Measurements from ENCODE around the gene ASAP2. TPM values are rescaled to one million over a fixed set of nuclear protein-coding genes. Genes with fewer than 3 reads are reported as not detected.
A peak's percentile ranks its signal among the peaks of the same experiment; 100 is the strongest.

Gene ASAP2
- total RNA-seq, 1 experiment from 2014 or later, result 14.3 TPM

GRCh38 chr2:9204939-9205338 lies 1.7 kb upstream of the ASAP2 start (continued):
- TF ChIP-seq CTCF (IDR thresholded peaks at IDR 0.05) (no peak), MAX (CRISPR knock-in tag; IDR thresholded peaks at IDR 0.05) (no peak)

GRCh38 chr2:9205486-9205885 lies 1.1 kb upstream of the ASAP2 start:
- TF ChIP-seq GABPB1 (CRISPR knock-in tag; IDR thresholded peaks at IDR 0.05) (0 out of 2 replicates have a peak, but pooled peaks have one; percentile 9), ZNF281 (CRISPR knock-in tag; IDR thresholded peaks at IDR 0.05) (no peak)
- no peak overlapping the region for H3K27ac Mint-ChIP-seq
- DNase-seq (ENCODE audit: low spot score), result no peak
- ChIA-PET CTCF (interaction anchor here (0.6 to 4.7 kb wide), 11 partner anchors 11 to 218 kb away, joined by 3 to 22 read pairs (median 3); partner anchors contain the start of genes CPSF3 and ITGB1BP1), POLR2A (no interaction called here)
- no peaks in the 10 kb centered on the region for H3K9me3 Mint-ChIP-seq
- peaks cover 3% of the 10 kb centered on the region; the same call in 1 of the 2 replicates for H3K36me3 Mint-ChIP-seq
- H3K4me1 Mint-ChIP-seq, result peaks cover 31% of the 10 kb centered on the region
- ATAC-seq, result no peak
- peak overlapping the region; percentile 79 for H3K4me3 Mint-ChIP-seq
- peaks cover 26% of the 10 kb centered on the region for H3K27me3 Mint-ChIP-seq (ENCODE audit: low read depth)

- H3K27ac Mint-ChIP-seq, result no peak overlapping the region
- CTCF ChIA-PET, result interaction anchor here (1.4 to 4.7 kb wide), 2 partner anchors 18 to 64 kb away, joined by 3 to 22 read pairs; no protein-coding TSS in a partner anchor
- H3K36me3 Mint-ChIP-seq, result peaks cover 3% of the 10 kb centered on the region; the same call in 1 of the 2 replicates
- POLR2A ChIA-PET, result interaction anchor here (1.1 kb wide), 1 partner anchor 81 kb away, joined by 3 read pairs; no protein-coding TSS in a partner anchor
- peak; percentile 47 for DNase-seq (ENCODE audit: low spot score)
- peaks cover 37% of the 10 kb centered on the region for H3K4me1 Mint-ChIP-seq
- H3K27me3 Mint-ChIP-seq (ENCODE audit: low read depth), result peaks cover 26% of the 10 kb centered on the region
- no peaks in the 10 kb centered on the region for H3K9me3 Mint-ChIP-seq
- peak; percentile 17 for ATAC-seq
- peak overlapping the region; percentile 61 for H3K4me3 Mint-ChIP-seq
- TF ChIP-seq AFF4 (CRISPR knock-in tag; IDR thresholded peaks at IDR 0.05; ENCODE audit: borderline replicate concordance) (no peak), CTCF (IDR thresholded peaks at IDR 0.05) (no peak), ZNF425 (CRISPR knock-in tag; conservative IDR thresholded peaks at IDR 0.05) (no peak), ATF3 (CRISPR knock-in tag; conservative IDR thresholded peaks at IDR 0.05) (no peak), ARID4B (CRISPR knock-in tag; IDR thresholded peaks at IDR 0.05; ENCODE audit: borderline replicate concordance) (0 out of 2 replicates have a peak, but pooled peaks have one; percentile 21)
These were observed 504 bp downstream of the ASAP2 start for GRCh38 chr2:9206991-9207640.

Measured in WTC11 (cell line).